Fibroblast of the aortic adventitia (primary cell): ENCODE results near the gene FSTL5. TPM values are rescaled to one million over a fixed set of nuclear protein-coding genes. Genes with fewer than 3 reads are reported as not detected.

Experiments used
- DNase-seq: peaks from one replicate; pipeline ENCODE4 v3.0.0-alpha.2; 2010; ENCODE audit warnings: low read depth
- H3K4me3 ChIP-seq: 2 replicates; pipeline ENCODE4 v1.5.1; 2011; ENCODE audit warnings: low read depth, mild to moderate bottlenecking, control low read depth, low read length, moderate library complexity
- total RNA-seq: library from RNA; depleted of rRNA; stranded (reverse); fragments of >200 nt; gene quantifications from 2 replicates; pipeline ENCODE4 v1.2.3, GENCODE V29; 2012; ENCODE audit warnings: low replicate concordance
- TF ChIP-seq, protein P1 (sequence below): IDR thresholded peaks from 2 replicates; pipeline ENCODE4 v1.5.1; 2011; ENCODE audit warnings: mild to moderate bottlenecking, low read length, control low read depth, inconsistent platforms; ENCODE audit not compliant: insufficient read depth

The FSTL5 gene
- total RNA-seq, 1 donor = under 0.01 TPM

DNA sequence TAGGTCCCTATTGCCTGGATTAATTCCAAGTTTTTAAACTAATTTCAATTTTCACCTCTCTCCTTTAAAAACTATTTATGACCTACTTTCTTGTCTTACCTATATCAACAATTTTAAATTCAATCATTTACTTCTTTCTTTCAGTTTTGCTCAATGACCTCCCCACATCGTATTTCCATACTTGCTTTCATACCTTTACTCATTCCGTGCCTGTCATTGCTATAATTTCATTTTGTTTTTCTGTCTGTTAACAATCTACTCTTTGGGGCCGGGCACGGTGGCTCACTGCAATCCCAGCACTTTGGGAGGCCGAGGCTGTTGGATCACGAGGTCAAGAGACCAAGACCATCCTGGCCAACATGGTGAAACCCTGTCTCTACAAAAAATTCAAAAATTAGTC lies 781.1 kb downstream of the FSTL5 start:
- TF ChIP-seq, protein P1, sequence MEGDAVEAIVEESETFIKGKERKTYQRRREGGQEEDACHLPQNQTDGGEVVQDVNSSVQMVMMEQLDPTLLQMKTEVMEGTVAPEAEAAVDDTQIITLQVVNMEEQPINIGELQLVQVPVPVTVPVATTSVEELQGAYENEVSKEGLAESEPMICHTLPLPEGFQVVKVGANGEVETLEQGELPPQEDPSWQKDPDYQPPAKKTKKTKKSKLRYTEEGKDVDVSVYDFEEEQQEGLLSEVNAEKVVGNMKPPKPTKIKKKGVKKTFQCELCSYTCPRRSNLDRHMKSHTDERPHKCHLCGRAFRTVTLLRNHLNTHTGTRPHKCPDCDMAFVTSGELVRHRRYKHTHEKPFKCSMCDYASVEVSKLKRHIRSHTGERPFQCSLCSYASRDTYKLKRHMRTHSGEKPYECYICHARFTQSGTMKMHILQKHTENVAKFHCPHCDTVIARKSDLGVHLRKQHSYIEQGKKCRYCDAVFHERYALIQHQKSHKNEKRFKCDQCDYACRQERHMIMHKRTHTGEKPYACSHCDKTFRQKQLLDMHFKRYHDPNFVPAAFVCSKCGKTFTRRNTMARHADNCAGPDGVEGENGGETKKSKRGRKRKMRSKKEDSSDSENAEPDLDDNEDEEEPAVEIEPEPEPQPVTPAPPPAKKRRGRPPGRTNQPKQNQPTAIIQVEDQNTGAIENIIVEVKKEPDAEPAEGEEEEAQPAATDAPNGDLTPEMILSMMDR = no peak
- DNase-seq = no peak
- H3K4me3 ChIP-seq = no peak overlapping the region

DNA sequence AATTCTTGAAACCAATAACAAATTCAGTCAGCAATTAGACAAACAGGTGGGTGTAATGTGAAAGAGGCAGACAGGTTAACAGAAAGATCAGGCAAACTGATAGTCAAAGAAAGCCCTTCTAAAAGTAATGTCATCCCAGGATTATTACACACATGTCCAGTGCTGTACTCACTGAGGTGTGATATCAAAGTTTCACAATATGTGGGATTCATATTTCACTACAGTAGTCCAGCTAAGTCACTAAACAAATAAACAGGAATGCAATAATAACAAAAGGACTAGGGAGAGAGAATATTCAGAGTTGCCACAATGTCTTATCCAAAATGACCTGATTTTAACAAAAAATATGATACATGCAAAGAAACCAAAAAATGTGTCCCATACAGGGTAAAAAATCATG lies 787.5 kb downstream of the FSTL5 start:
- no peak for DNase-seq

DNA sequence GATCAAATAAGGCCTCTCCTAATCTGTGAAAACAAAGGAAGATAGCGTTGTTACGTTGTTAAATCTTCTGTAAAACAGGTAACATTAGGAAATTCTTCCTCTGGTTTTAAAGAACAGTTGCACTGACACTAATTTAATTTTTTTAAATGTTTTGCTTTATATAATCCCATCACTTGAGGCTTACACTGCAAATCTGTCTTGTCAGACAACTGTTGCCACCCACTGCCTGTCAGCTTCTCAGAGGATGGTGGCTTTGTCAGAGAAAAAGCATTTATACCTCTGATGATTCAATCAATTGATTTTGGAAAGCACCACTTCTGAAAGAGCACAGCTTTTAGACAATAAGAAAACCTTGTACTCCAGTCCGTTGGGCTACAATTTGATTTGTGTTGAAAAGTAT lies 799.1 kb downstream of the FSTL5 start:
- TF ChIP-seq, protein P1 = no peak
- DNase-seq = no peak
- no peak overlapping the region for H3K4me3 ChIP-seq

More for the DNA sequence above, 787.5 kb downstream of the FSTL5 start:
- no peak overlapping the region for H3K4me3 ChIP-seq
- TF ChIP-seq, protein P1 = no peak

DNA sequence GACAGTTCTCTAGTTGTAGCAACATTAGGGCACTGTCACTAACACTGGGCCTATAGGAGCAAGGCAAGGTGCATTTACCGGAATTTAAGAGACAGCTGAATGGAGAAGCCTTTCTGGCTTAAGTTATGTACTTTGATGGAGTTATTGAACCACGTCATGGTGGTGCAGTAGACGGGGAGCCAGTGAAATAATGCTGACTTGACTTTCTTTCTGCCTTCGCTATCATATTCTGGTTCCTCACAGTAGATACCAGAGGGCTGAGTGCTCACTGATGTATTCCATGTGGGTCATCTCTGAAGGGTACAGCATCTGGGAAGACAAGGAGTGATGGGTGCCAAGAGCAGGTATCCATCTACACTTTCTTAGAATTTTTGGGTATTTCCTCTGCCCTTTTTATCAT lies 802.8 kb downstream of the FSTL5 start:
- DNase-seq = no peak
- TF ChIP-seq, protein P1 = no peak
- no peak overlapping the region for H3K4me3 ChIP-seq

DNA sequence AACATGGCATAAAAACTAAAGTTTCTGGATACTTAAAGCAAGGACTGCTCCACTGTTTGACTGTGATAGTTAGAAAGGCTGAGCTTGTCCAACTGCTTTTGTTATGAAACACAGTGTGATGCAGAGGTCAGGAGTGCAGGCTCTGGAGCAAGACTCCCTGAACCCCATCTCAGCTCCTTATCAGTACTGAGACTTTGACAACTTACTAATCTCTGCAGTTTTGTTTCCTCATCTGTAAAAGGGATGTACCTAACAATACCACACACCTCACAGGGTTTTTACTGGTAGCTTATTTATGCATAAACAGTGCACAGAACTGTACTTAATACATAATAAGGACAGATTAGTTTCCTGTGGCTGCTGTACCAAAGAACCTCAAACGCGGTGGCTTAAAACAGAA lies 804.3 kb downstream of the FSTL5 start:
- TF ChIP-seq, protein P1 = no peak
- no peak overlapping the region for H3K4me3 ChIP-seq
- DNase-seq = no peak

DNA sequence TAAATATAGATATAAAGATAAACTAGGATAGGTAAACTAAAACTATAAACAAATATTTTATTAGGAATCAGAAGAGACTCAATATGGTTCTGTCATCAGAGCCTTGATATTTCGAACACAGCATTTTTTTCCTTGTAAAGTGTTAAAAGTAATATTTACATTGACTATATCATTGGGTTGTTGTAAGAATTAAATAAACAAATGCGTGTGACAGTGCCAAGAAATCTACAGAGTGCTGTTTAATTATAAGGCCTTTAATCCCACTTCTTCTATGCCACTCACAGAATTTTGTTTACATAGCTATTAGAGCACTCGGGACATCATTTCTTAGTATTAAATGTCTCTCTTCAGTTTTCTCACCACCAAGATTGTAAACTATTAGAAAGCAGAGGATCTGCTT lies 807.4 kb downstream of the FSTL5 start:
- DNase-seq = no peak
- TF ChIP-seq, protein P1 = no peak
- H3K4me3 ChIP-seq = no peak overlapping the region

DNA sequence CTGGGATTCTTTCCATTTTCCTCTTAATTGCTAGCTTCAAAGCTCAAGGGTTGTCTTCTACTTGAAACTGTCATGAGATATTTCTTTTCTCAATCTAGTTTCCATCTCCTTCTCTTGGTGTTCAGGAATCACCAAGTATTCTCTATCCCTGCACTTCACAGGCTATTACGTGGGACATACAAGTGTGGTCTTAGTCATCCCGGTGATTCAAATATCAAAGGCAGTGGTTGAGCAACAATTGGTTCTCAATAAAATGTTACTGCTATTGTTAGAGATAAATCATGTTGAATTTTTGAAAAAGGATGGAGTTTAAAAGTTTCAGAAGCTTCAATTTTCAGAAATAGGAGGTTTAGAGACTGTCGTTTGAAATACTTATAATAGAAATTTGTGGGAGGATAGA lies 812.9 kb downstream of the FSTL5 start:
- no peak for DNase-seq

More for the DNA sequence above, 812.9 kb downstream of the FSTL5 start:
- no peak overlapping the region for H3K4me3 ChIP-seq
- TF ChIP-seq, protein P1 = no peak
